NCI-H460 (cell line): ENCODE measurements around the gene EHD3. TPM values are rescaled to one million over a fixed set of nuclear protein-coding genes. Genes with fewer than 3 reads are reported as not detected.

Source experiments
- small RNA-seq, 2 experiments: library from RNA; depleted of rRNA; stranded (forward); fragments of <200 nt; gene quantifications; one replicate each; pipeline ENCODE3, GENCODE V24; 2014
- total RNA-seq: library from RNA; depleted of rRNA; stranded (reverse); fragments of >200 nt; shearing (Covaris generic); gene quantifications from 2 replicates; pipeline ENCODE4 v1.2.3, GENCODE V29; 2014; rRNA removed

EHD3 gene
- total RNA-seq, 1 experiment from 2014 or later: 3.3 TPM

Small RNA genes lying within 50 kb of the gene (small RNA-seq; reads per million reads assigned to genes)
- 0 reads per million in 2 experiments for gene RNA5SP90

Other genes starting within 250 kb of the EHD3 start
- 21.8 and 24.5 TPM in 2 replicates for gene GALNT14, start 95.7 kb upstream of the EHD3 start, total RNA-seq
- gene CAPN14, start 16.6 kb upstream of the EHD3 start, total RNA-seq: not detected in 2 replicates
- 0.47 TPM in 1 of 2 replicates, not detected in the other for gene XDH, start 180.6 kb downstream of the EHD3 start, total RNA-seq